RKO (cell line): Measurements from ENCODE around the gene ARHGAP11A.

Experiments used
- DNase-seq: peaks from one replicate; pipeline ENCODE4 v3.0.0-alpha.2; 2016; ENCODE audit warnings: low spot score

ARHGAP11A gene

DNA sequence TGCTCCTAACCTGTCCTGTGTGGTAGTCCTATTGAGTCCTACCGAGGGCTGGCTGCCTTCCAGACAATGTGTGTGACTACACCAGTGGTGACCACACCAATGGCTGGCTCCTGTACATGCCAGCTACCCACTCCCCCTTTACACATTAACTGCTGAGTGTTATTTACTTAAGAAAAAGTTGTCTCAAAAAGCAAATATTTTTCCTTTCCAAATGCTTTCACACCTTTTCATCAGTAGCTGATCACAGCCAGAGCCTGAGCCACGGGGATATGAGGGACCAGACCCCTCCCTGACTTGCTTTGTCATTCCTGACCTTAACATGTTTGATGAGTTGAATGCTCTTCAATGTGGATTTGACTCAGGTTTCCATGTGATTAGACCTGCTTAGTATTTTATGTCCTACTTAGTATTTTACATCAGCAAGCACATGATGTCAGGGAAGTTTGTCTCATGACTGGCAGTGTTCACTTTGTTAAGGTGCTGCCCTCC, 72.9 kb downstream of the ARHGAP11A start:
- no peak for DNase-seq
